HepG2 (cell line): ENCODE results near the gene CDX1. TPM values are rescaled to one million over a fixed set of nuclear protein-coding genes. Genes with fewer than 3 reads are reported as not detected.

ENCODE experiments used
- FOXA1 ChIP-seq, 2 experiments: fragments of 450-650 bp in 1 of 2; sonication (generic) in 1 of 2; formaldehyde crosslinking in 1 of 2; IDR thresholded peaks; 2 replicates each; pipeline versions ENCODE4 v1.4.0 to v1.6.1; 2016 to 2020; ENCODE audit warnings: missing genetic modification reagents in 1 of 2
- HBP1 ChIP-seq: IDR thresholded peaks from 2 replicates; pipeline ENCODE4 v1.6.1; 2016; ENCODE audit warnings: low read depth, control low read depth
- KLF12 ChIP-seq: sonication (generic); formaldehyde crosslinking; IDR thresholded peaks from 2 replicates; pipeline ENCODE4 v1.4.0; 2020; ENCODE audit warnings: missing genetic modification reagents, borderline replicate concordance
- MED1 ChIP-seq: sonication (generic); formaldehyde crosslinking; IDR thresholded peaks from 2 replicates; pipeline ENCODE4 v1.4.0; 2020; ENCODE audit warnings: missing genetic modification reagents
- MTF2 ChIP-seq: sonication (generic); formaldehyde crosslinking; IDR thresholded peaks from 2 replicates; pipeline ENCODE4 v1.5.0; 2020; ENCODE audit warnings: missing genetic modification reagents, borderline replicate concordance
- POLR2G ChIP-seq: fragments of 200-400 bp; formaldehyde crosslinking; IDR thresholded peaks from 2 replicates; pipeline ENCODE4 v1.6.1; 2018; ENCODE audit warnings: mild to moderate bottlenecking, low read depth, low read length, moderate library complexity
- SATB2 ChIP-seq: sonication (generic); formaldehyde crosslinking; IDR thresholded peaks from 2 replicates; pipeline ENCODE4 v1.5.0; 2020; ENCODE audit warnings: missing genetic modification reagents
- SOX13 ChIP-seq, 3 experiments: fragments of 450-650 bp in 1 of 3; sonication (generic) in 1 of 3; formaldehyde crosslinking in 1 of 3; IDR thresholded peaks in 2 of 3; conservative IDR thresholded peaks in 1 of 3; 2 replicates each; pipeline versions ENCODE4 v1.5.0 to v1.6.1; 2016 to 2020; ENCODE audit warnings: antibody characterized with exemption in 1 of 3, mild to moderate bottlenecking in 1 of 3, missing compliant biosample characterization in 1 of 3, missing genetic modification reagents in 1 of 3, moderate library complexity in 1 of 3
- SOX5 ChIP-seq: IDR thresholded peaks from 2 replicates; pipeline ENCODE4 v1.6.1; 2016; ENCODE audit warnings: borderline replicate concordance
- TARDBP ChIP-seq: sonication (generic); formaldehyde crosslinking; IDR thresholded peaks from 2 replicates; pipeline ENCODE4 v1.8.0; 2022; ENCODE audit warnings: mild to moderate bottlenecking, missing genetic modification reagents
- ZBTB10 ChIP-seq: sonication (generic); formaldehyde crosslinking; IDR thresholded peaks from 2 replicates; pipeline ENCODE4 v1.4.0; 2020; ENCODE audit warnings: missing genetic modification reagents, borderline replicate concordance
- ZBTB21 ChIP-seq: sonication (generic); formaldehyde crosslinking; IDR thresholded peaks from 2 replicates; pipeline ENCODE4 v1.4.0; 2020; ENCODE audit warnings: missing genetic modification reagents
- ZBTB38 ChIP-seq: sonication (generic); formaldehyde crosslinking; IDR thresholded peaks from 2 replicates; pipeline ENCODE4 v1.5.1; 2020; ENCODE audit warnings: mild to moderate bottlenecking, missing genetic modification reagents
- ZFP36 ChIP-seq: fragments of 150-350 bp; IDR thresholded peaks from 2 replicates; pipeline ENCODE4 v1.6.1; 2018; ENCODE audit warnings: borderline replicate concordance, low read length, low read depth; ENCODE audit not compliant: partially characterized antibody
- ZNF143 ChIP-seq: sonication (generic); formaldehyde crosslinking; IDR thresholded peaks from 2 replicates; pipeline ENCODE4 v1.4.0; 2020; ENCODE audit warnings: missing genetic modification reagents
- ZNF512B ChIP-seq: sonication (generic); formaldehyde crosslinking; IDR thresholded peaks from 2 replicates; pipeline ENCODE4 v1.5.1; 2020; ENCODE audit warnings: missing genetic modification reagents, mild to moderate bottlenecking, borderline replicate concordance
- ZNF781 ChIP-seq: sonication (generic); formaldehyde crosslinking; IDR thresholded peaks from 2 replicates; pipeline ENCODE4 v1.5.1; 2020; ENCODE audit warnings: borderline replicate concordance, mild to moderate bottlenecking, missing genetic modification reagents; ENCODE audit errors: not compliant biosample characterization
- ZSCAN9 ChIP-seq: IDR thresholded peaks from 2 replicates; pipeline ENCODE4 v1.6.1; 2016; ENCODE audit warnings: borderline replicate concordance
- ZZZ3 ChIP-seq: sonication (generic); formaldehyde crosslinking; IDR thresholded peaks from 2 replicates; pipeline ENCODE4 v1.4.0; 2020; ENCODE audit warnings: missing genetic modification reagents, mild to moderate bottlenecking, borderline replicate concordance
- polyA plus RNA-seq, 8 experiments: library from polyadenylated mRNA; depleted of rRNA in 3 of 8; stranded (reverse) in 7 of 8; unstranded in 1 of 8; fragments of >200 nt; fragmentation: Illumina TruSeq in 4 of 8; extraction: Trizol in 4 of 8; gene quantifications; 2 replicates each; pipeline versions ENCODE4 v1.2.1 to v1.2.3, GENCODE V29; 2011 to 2016; ENCODE audit warnings: low read depth in 4 of 8, missing spikeins in 1 of 8, mixed read lengths in 1 of 8; ENCODE audit not compliant: insufficient read depth in 1 of 8
- total RNA-seq, 5 experiments: library from RNA; depleted of rRNA; stranded (reverse); fragments of >200 nt; fragmentation: Illumina TruSeq; extraction: Trizol; gene quantifications; 2 replicates each; pipeline ENCODE4 v1.2.3, GENCODE V29; 2016; ENCODE audit warnings: low read depth in 1 of 5

Gene CDX1
- total and polyA plus RNA-seq, 2 of the 13 experiments (the other 11 are each of a cell fraction or from before 2014, with no cell fraction given), result not detected

GRCh38 chr5:150142185-150142958, 24.2 kb upstream of the CDX1 start (continued):
- no peak for TF ChIP-seq SOX13 (IDR thresholded peaks at IDR 0.05)
- peak in 1 of 2 experiments; percentile 42; a peak in 1 of 4 replicates for TF ChIP-seq SOX13 (CRISPR knock-in tag; conservative IDR thresholded peaks at IDR 0.05 in 1 of 2, IDR thresholded peaks at IDR 0.05 in 1 of 2)
- 0 out of 2 replicates have a peak, but pooled peaks have one; percentile 16 for TF ChIP-seq SOX5 (CRISPR knock-in tag)
- 0 out of 2 replicates have a peak, but pooled peaks have one; percentile 37 for TF ChIP-seq ZNF143 (CRISPR knock-in tag)
- TF ChIP-seq ZNF512B, result no peak
- TF ChIP-seq FOXA1 (IDR thresholded peaks at IDR 0.05), result no peak
- TF ChIP-seq FOXA1 (CRISPR knock-in tag; IDR thresholded peaks at IDR 0.05), result no peak
- no peak for TF ChIP-seq ZZZ3 (CRISPR knock-in tag)
- no peak for TF ChIP-seq KLF12 (CRISPR knock-in tag)
- no peak for TF ChIP-seq ZBTB38
- no peak for TF ChIP-seq HBP1 (CRISPR knock-in tag)
- TF ChIP-seq MED1 (CRISPR knock-in tag), result peak; percentile 49; the same call in 1 of the 2 replicates
- peak; percentile 85 for TF ChIP-seq ZBTB21
- TF ChIP-seq ZBTB10, result no peak
- no peak for TF ChIP-seq ZFP36
- no peak for TF ChIP-seq TARDBP
- no peak for TF ChIP-seq ZNF781 (CRISPR knock-in tag)
- 0 out of 2 replicates have a peak, but pooled peaks have one; percentile 36 for TF ChIP-seq POLR2G
- 0 out of 2 replicates have a peak, but pooled peaks have one; percentile 14 for TF ChIP-seq ZSCAN9 (CRISPR knock-in tag)
- no peak for TF ChIP-seq MTF2 (CRISPR knock-in tag)
- peak; percentile 74; the same call in 1 of the 2 replicates for TF ChIP-seq SATB2 (CRISPR knock-in tag)
